Neural progenitor cell (in vitro differentiated cells): ENCODE data around the gene ERVMER34-1.

Experiments
- CTCF ChIP-seq: fragments of 200-600 bp; sonication (generic); IDR thresholded peaks from 2 replicates; pipeline ENCODE4 v1.5.1; 2017; ENCODE audit warnings: antibody characterized with exemption, mild to moderate bottlenecking
- EZH2 ChIP-seq: fragments of 200-600 bp; sonication (generic); IDR thresholded peaks from 2 replicates; pipeline ENCODE4 v1.6.1; 2017; ENCODE audit warnings: antibody characterized with exemption, mild to moderate bottlenecking, moderate library complexity
- EZH2phosphoT487 ChIP-seq: fragments of 200-600 bp; sonication (generic); IDR thresholded peaks from 2 replicates; pipeline ENCODE4 v1.6.1; 2017; ENCODE audit warnings: antibody characterized with exemption

GRCh38 chr4:52694936-52695335 lies 56.3 kb downstream of the ERVMER34-1 start:
- no peak for TF ChIP-seq CTCF
- TF ChIP-seq EZH2 = no peak
- TF ChIP-seq EZH2phosphoT487 = no peak
